Endothelial cell of umbilical vein (primary cell): ENCODE measurements around the gene IGSF1. TPM values are rescaled to one million over a fixed set of nuclear protein-coding genes. Genes with fewer than 3 reads are reported as not detected.

ENCODE experiments used
- BruUV-seq: library from RNA; stranded (reverse); fragments of 400-500 nt; replicated peaks from 2 replicates; lab custom pipeline; 2021; lab: Mats Ljungman, UMichigan
- CTCF ChIA-PET: fragments of 300-600, 350-600 bp; sonication (Branson Sonifier 250); formaldehyde crosslinking; loops from one replicate; lab custom pipeline; 2021; ENCODE audit warnings: antibody characterized with exemption, inconsistent platforms; lab: Charles Lee
- POLR2A ChIA-PET: fragments of 300-600, 350-600 bp; sonication (Branson Sonifier 250); formaldehyde crosslinking; loops from one replicate; lab custom pipeline; 2021; ENCODE audit warnings: antibody characterized with exemption, inconsistent platforms; lab: Charles Lee
- DNase-seq: peaks from one replicate; pipeline ENCODE4 v3.0.0-alpha.2; 2011; ENCODE audit warnings: low read depth, low spot score
- FAIRE-seq: peaks from 2 replicates; lab custom pipeline; 2011; peaks lifted over from hg19 to GRCh38; lab: Jason Lieb, UNC
- H2AFZ ChIP-seq: 2 replicates; pipeline ENCODE4 v1.6.0; 2012; ENCODE audit warnings: low read depth, low read length, control low read depth, inconsistent platforms
- H3K27ac ChIP-seq: 2 replicates; pipeline ENCODE4 v1.5.1; 2011; ENCODE audit warnings: low read depth, mild to moderate bottlenecking, control low read depth, low read length, moderate library complexity; ENCODE audit not compliant: insufficient read depth
- H3K27me3 ChIP-seq, 2 experiments: 2 replicates each; pipeline versions ENCODE4 v1.6.0 to v1.6.1; 2011; ENCODE audit warnings: low read length in 2 of 2, mixed read lengths in 1 of 2; ENCODE audit not compliant: control insufficient read depth in 2 of 2, insufficient read depth in 2 of 2
- H3K36me3 ChIP-seq, 2 experiments: 2 replicates in 1 of 2; 3 replicates in 1 of 2; pipeline ENCODE4 v1.5.1; 2011; ENCODE audit warnings: low read length in 2 of 2, mild to moderate bottlenecking in 1 of 2, moderate library complexity in 1 of 2; ENCODE audit not compliant: control insufficient read depth in 2 of 2, insufficient read depth in 2 of 2; ENCODE audit errors: extremely low read depth in 1 of 2
- H3K4me1 ChIP-seq: 3 replicates; pipeline ENCODE4 v1.5.1; 2011; ENCODE audit warnings: mild to moderate bottlenecking, low read length; ENCODE audit not compliant: control insufficient read depth, insufficient read depth; ENCODE audit errors: extremely low read depth
- H3K4me2 ChIP-seq: 2 replicates; pipeline ENCODE4 v1.6.1; 2011; ENCODE audit warnings: low read length, control low read depth, mixed read lengths; ENCODE audit not compliant: insufficient read depth
- H3K4me3 ChIP-seq, 3 experiments: fragments of 200-600 bp in 1 of 3; sonication (generic), shearing (Covaris generic) in 1 of 3; replicated peaks in 1 of 3; 2 replicates each; pipeline ENCODE4 v1.5.1; 2011 to 2016; ENCODE audit warnings: control low read depth in 3 of 3, low read length in 3 of 3, mild to moderate bottlenecking in 2 of 3, inconsistent platforms in 1 of 3, low read depth in 1 of 3, moderate library complexity in 1 of 3; ENCODE audit not compliant: insufficient read depth in 1 of 3
- H3K79me2 ChIP-seq: 2 replicates; pipeline ENCODE4 v1.6.0; 2012; ENCODE audit warnings: low read length, inconsistent platforms; ENCODE audit not compliant: control insufficient read depth, insufficient read depth
- H3K9ac ChIP-seq: replicated peaks from 2 replicates; pipeline ENCODE3; 2011; ENCODE audit warnings: low read length, control low read depth; ENCODE audit not compliant: insufficient read depth; ENCODE audit errors: extremely low read depth
- H3K9me1 ChIP-seq: replicated peaks from 3 replicates; pipeline ENCODE4 v1.6.0; 2011; ENCODE audit warnings: mild to moderate bottlenecking, low read length; ENCODE audit not compliant: control insufficient read depth, insufficient read depth; ENCODE audit errors: extremely low read depth
- H3K9me3 ChIP-seq: replicated peaks from 2 replicates; pipeline ENCODE4 v1.5.1; 2012; ENCODE audit warnings: low read length, inconsistent platforms; ENCODE audit not compliant: control insufficient read depth, insufficient read depth
- H4K20me1 ChIP-seq: replicated peaks from 2 replicates; pipeline ENCODE3; 2011; ENCODE audit warnings: mild to moderate bottlenecking, low read length; ENCODE audit not compliant: control insufficient read depth, insufficient read depth; ENCODE audit errors: extremely low read depth
- CTCF ChIP-seq, 2 donors: IDR thresholded peaks; 1 replicate in 1 of 2; 2 replicates in 1 of 2; pipeline ENCODE4 v1.5.1; 2011; ENCODE audit warnings: low read length in 2 of 2, mild to moderate bottlenecking in 2 of 2, moderate library complexity in 2 of 2, control low read depth in 1 of 2, inconsistent platforms in 1 of 2, low read depth in 1 of 2; ENCODE audit not compliant: insufficient read depth in 1 of 2; ENCODE audit errors: extremely low read depth in 1 of 2
- EZH2 ChIP-seq: IDR thresholded peaks from 2 replicates; pipeline ENCODE4 v1.6.1; 2012; ENCODE audit warnings: borderline replicate concordance, low read depth, mild to moderate bottlenecking, moderate library complexity, low read length, inconsistent platforms; ENCODE audit not compliant: severe bottlenecking
- FOS ChIP-seq: IDR thresholded peaks from 2 replicates; pipeline ENCODE4 v1.6.1; 2011; ENCODE audit warnings: mild to moderate bottlenecking, low read length, moderate library complexity, borderline replicate concordance; ENCODE audit not compliant: insufficient read depth
- GATA2 ChIP-seq: IDR thresholded peaks from 2 replicates; pipeline ENCODE4 v1.7.0; 2011; ENCODE audit warnings: low read depth, mild to moderate bottlenecking, moderate library complexity, mixed read lengths, low read length; ENCODE audit not compliant: insufficient read length, insufficient read depth
- JUN ChIP-seq: IDR thresholded peaks from 2 replicates; pipeline ENCODE4 v1.6.1; 2011; ENCODE audit warnings: borderline replicate concordance, low read depth; ENCODE audit not compliant: insufficient read length, insufficient read depth
- MAX ChIP-seq: IDR thresholded peaks from 2 replicates; pipeline ENCODE4 v1.6.1; 2011; ENCODE audit not compliant: insufficient read depth, insufficient read length
- MYC ChIP-seq: IDR thresholded peaks from one replicate; pipeline ENCODE4 v1.6.1; 2011; ENCODE audit warnings: mild to moderate bottlenecking, low read depth, low read length
- POLR2A ChIP-seq: IDR thresholded peaks from 2 replicates; pipeline ENCODE4 v1.6.1; 2012; ENCODE audit warnings: low read depth, mild to moderate bottlenecking, control low read depth, low read length
- POLR2AphosphoS5 ChIP-seq: IDR thresholded peaks from 2 replicates; pipeline ENCODE4 v1.6.1; 2012; ENCODE audit warnings: low read depth, mild to moderate bottlenecking, control low read depth, low read length, moderate library complexity; ENCODE audit not compliant: insufficient read depth
- dilution Hi-C: fragments of 300-500 bp; cut with MboI; formaldehyde crosslinking; loops from one replicate; pipeline ENCODE4 v1.15.0; 2019; ENCODE audit warnings: low sequenced_read_pairs; ENCODE audit not compliant: extremely low pct_ligation_motif_present
- intact Hi-C: fragments of 100-400 bp; cut with micrococcal nuclease; formaldehyde crosslinking; loops from one replicate; pipeline ENCODE4 v1.10.0; 2022
- polyA plus RNA-seq, 4 experiments: library from polyadenylated mRNA; depleted of rRNA in 3 of 4; stranded (reverse) in 3 of 4; unstranded in 1 of 4; fragments of >200 nt; gene quantifications; 2 replicates each; pipeline versions ENCODE4 v1.2.1 to v1.2.3, GENCODE V29; 2011 to 2012; ENCODE audit warnings: missing spikeins in 1 of 4
- total RNA-seq: library from RNA; stranded (reverse); gene quantifications from 2 replicates; pipeline ENCODE4 v1.2.3, GENCODE V29; 2021

IGSF1 gene
- total and polyA plus RNA-seq, 2 donors (not counting 3 experiments of a cell fraction or from before 2014, with no cell fraction given), result not detected

- FAIRE-seq, result no peak
- intact Hi-C loops, result no loop called here
- no peak overlapping the region for H3K4me2 ChIP-seq
- H3K4me3 ChIP-seq, result no peak overlapping the region
- H3K36me3 ChIP-seq, result no peaks in the 10 kb centered on the region
- H2AFZ ChIP-seq, result no peak overlapping the region
- no peak for TF ChIP-seq MAX
- TF ChIP-seq CTCF (IDR thresholded peaks at IDR 0.05; ENCODE audit: extremely low read depth in 1 of 2, insufficient read depth in 1 of 2, low read depth in 1 of 2, low read length in 2 of 2), result no peak
- TF ChIP-seq FOS, result no peak
- no peak for TF ChIP-seq EZH2
- no peak for TF ChIP-seq POLR2A
- TF ChIP-seq MYC, result no peak
- TF ChIP-seq POLR2AphosphoS5, result no peak
- no peak for TF ChIP-seq JUN
- TF ChIP-seq GATA2, result no peak
- dilution Hi-C loops, result no loop called here
- H3K9ac ChIP-seq, result no peak overlapping the region
- H3K9me1 ChIP-seq, result no peaks in the 10 kb centered on the region
- H4K20me1 ChIP-seq, result no peaks in the 10 kb centered on the region
- no peak for DNase-seq
- ChIA-PET POLR2A (no interaction called here), CTCF (no interaction called here)
- no peaks in the 10 kb centered on the region for H3K9me3 ChIP-seq
- no peaks in the 10 kb centered on the region for H3K27me3 ChIP-seq
- H3K79me2 ChIP-seq, result no peaks in the 10 kb centered on the region
- no TSS peak for BruUV-seq
- no peaks in the 10 kb centered on the region for H3K4me1 ChIP-seq
- no peak overlapping the region for H3K27ac ChIP-seq
These were observed 62.5 kb downstream of the IGSF1 start for GRCh38 chrX:131226591-131226990.
